K562 (cell line): ENCODE results near the gene SUFU. TPM values are rescaled to one million over a fixed set of nuclear protein-coding genes. Genes with fewer than 3 reads are reported as not detected.

Source experiments
- ATAC-seq: fragments of 200-7000 bp; cut with Tn5 transposase; 3 replicates; pipeline ENCODE4 v1.9.1; 2020; ENCODE audit warnings: moderate library complexity
- BruUV-seq: library from RNA; stranded (reverse); fragments of 400-500 nt; replicated peaks from 2 replicates; lab custom pipeline; 2021; lab: Mats Ljungman, UMichigan
- CTCF ChIA-PET: fragments of 300-600 bp; formaldehyde crosslinking; extraction: SDS; loops from one replicate; lab custom pipeline; 2021; ENCODE audit warnings: low intra/inter-chr PET ratio; lab: Yijun Ruan, JAX
- POLR2A ChIA-PET: fragments of 300-600, 350-650 bp; sonication (Branson Sonifier 250); formaldehyde crosslinking; extraction: SDS; loops from one replicate; lab custom pipeline; 2021; ENCODE audit warnings: antibody characterized with exemption, inconsistent platforms; lab: Yijun Ruan, JAX
- DNase-seq, 4 experiments: peaks; one replicate each; pipeline versions ENCODE4 v3.0.0 to v3.0.0-alpha.2; 2011 to 2018; ENCODE audit warnings: low spot score in 3 of 4, mixed read lengths in 3 of 4; ENCODE audit errors: extremely low read depth in 1 of 4
- FAIRE-seq: peaks from 2 replicates; lab custom pipeline; 2011; peaks lifted over from hg19 to GRCh38; lab: Jason Lieb, UNC
- H2AFZ ChIP-seq: 2 replicates; pipeline ENCODE4 v1.6.0; 2011; ENCODE audit warnings: low read depth, low read length, control low read depth, inconsistent platforms
- H3K27ac ChIP-seq: fragments of 200-600 bp; 3 replicates; pipeline ENCODE4 v1.8.0; 2011; ENCODE audit warnings: low read depth, mild to moderate bottlenecking, control low read depth, inconsistent platforms, low read length, moderate library complexity, mixed read lengths; ENCODE audit errors: extremely low read depth
- H3K27me3 ChIP-seq, 2 experiments: fragments of 300-600 bp in 1 of 2; 2 replicates in 1 of 2; 3 replicates in 1 of 2; pipeline versions ENCODE4 v1.6.0 to v1.8.0; 2011; ENCODE audit warnings: inconsistent platforms in 2 of 2, low read length in 2 of 2, mild to moderate bottlenecking in 1 of 2, mixed read lengths in 1 of 2, moderate library complexity in 1 of 2; ENCODE audit not compliant: control insufficient read depth in 2 of 2, insufficient read depth in 2 of 2
- H3K36me3 ChIP-seq: fragments of 300-600 bp; 3 replicates; pipeline ENCODE4 v1.8.0; 2011; ENCODE audit warnings: mild to moderate bottlenecking, low read length, inconsistent platforms; ENCODE audit not compliant: control insufficient read depth, insufficient read depth
- H3K4me1 ChIP-seq, 2 experiments: fragments of 200-600 bp in 1 of 2; replicated peaks in 1 of 2; 2 replicates in 1 of 2; 3 replicates in 1 of 2; pipeline versions ENCODE4 v1.5.1 to v1.8.0; 2011; ENCODE audit warnings: inconsistent platforms in 2 of 2, low read length in 2 of 2, mild to moderate bottlenecking in 1 of 2, mixed read lengths in 1 of 2, moderate library complexity in 1 of 2; ENCODE audit not compliant: control insufficient read depth in 2 of 2, insufficient read depth in 2 of 2
- H3K4me2 ChIP-seq: 2 replicates; pipeline ENCODE4 v1.6.1; 2011; ENCODE audit warnings: low read length, control low read depth, inconsistent platforms, mixed read lengths; ENCODE audit not compliant: insufficient read depth
- H3K4me3 ChIP-seq: fragments of 200-600 bp; sonication (generic), shearing (Covaris generic); 2 replicates; pipeline ENCODE4 v1.5.1; 2016; ENCODE audit warnings: control low read depth, inconsistent platforms
- H3K79me2 ChIP-seq: fragments of 200-600 bp; 3 replicates; pipeline ENCODE4 v1.8.0; 2011; ENCODE audit warnings: low read length, inconsistent platforms; ENCODE audit not compliant: control insufficient read depth, insufficient read depth
- H3K9ac ChIP-seq, 2 experiments: 2 replicates each; pipeline versions ENCODE4 v1.6.0 to v1.6.1; 2011; ENCODE audit warnings: low read depth in 2 of 2, low read length in 2 of 2, control low read depth in 1 of 2, inconsistent platforms in 1 of 2, mild to moderate bottlenecking in 1 of 2, mixed read lengths in 1 of 2; ENCODE audit not compliant: insufficient read depth in 1 of 2
- H3K9me1 ChIP-seq: one replicate; pipeline ENCODE4 v1.6.0; 2011; ENCODE audit warnings: inconsistent platforms, mild to moderate bottlenecking, low read length, moderate library complexity; ENCODE audit not compliant: control insufficient read depth, insufficient read depth
- H3K9me3 ChIP-seq: replicated peaks from 2 replicates; pipeline ENCODE4 v1.5.1; 2011; ENCODE audit warnings: low read depth, low read length, inconsistent platforms; ENCODE audit not compliant: control insufficient read depth, insufficient read depth
- H4K20me1 ChIP-seq: replicated peaks from 2 replicates; pipeline ENCODE4 v1.6.1; 2011; ENCODE audit warnings: low read length, inconsistent platforms, mixed read lengths; ENCODE audit not compliant: control insufficient read depth, insufficient read depth
- BMI1 ChIP-seq: fragments of 150-350 bp; IDR thresholded peaks from 2 replicates; pipeline ENCODE4 v1.6.1; 2014; ENCODE audit warnings: low read length
- CBFA2T3 ChIP-seq: fragments of 450-650 bp; IDR thresholded peaks from 2 replicates; pipeline ENCODE4 v1.6.1; 2017
- CBX3 ChIP-seq, 2 experiments: IDR thresholded peaks; 1 replicate in 1 of 2; 2 replicates in 1 of 2; pipeline ENCODE4 v1.6.1; 2012; ENCODE audit warnings: inconsistent platforms in 2 of 2, low read length in 2 of 2, borderline replicate concordance in 1 of 2, control low read depth in 1 of 2
- CHCHD3 ChIP-seq: fragments of 250-450 bp; sonication (Bioruptor Pico); IDR thresholded peaks from 2 replicates; pipeline ENCODE4 v2.1.2; 2022; ENCODE audit warnings: mild to moderate bottlenecking
- ELF2 ChIP-seq: fragments of 250-450 bp; sonication (Bioruptor Pico); IDR thresholded peaks from 2 replicates; pipeline ENCODE4 v1.5.0; 2021; ENCODE audit warnings: mild to moderate bottlenecking
- ESRRB ChIP-seq: fragments of 250-450 bp; sonication (Bioruptor Pico); IDR thresholded peaks from 2 replicates; pipeline ENCODE4 v1.5.0; 2020; ENCODE audit warnings: mild to moderate bottlenecking, moderate library complexity, borderline replicate concordance
- FOXA1 ChIP-seq: fragments of 450-650 bp; IDR thresholded peaks from 2 replicates; pipeline ENCODE4 v1.6.1; 2016; ENCODE audit warnings: mild to moderate bottlenecking, borderline replicate concordance
- GTF2E2 ChIP-seq: fragments of 200-800 bp; sonication (Bioruptor generic); IDR thresholded peaks from 2 replicates; pipeline ENCODE4 v1.6.1; 2016; ENCODE audit warnings: missing genetic modification characterization, missing compliant biosample characterization
- HMG20A ChIP-seq: fragments of 450-650 bp; formaldehyde crosslinking; conservative IDR thresholded peaks from 2 replicates; pipeline ENCODE4 v1.4.0; 2020; ENCODE audit warnings: mild to moderate bottlenecking, mixed read lengths
- HNRNPUL1 ChIP-seq: fragments of 200-400 bp; formaldehyde crosslinking; IDR thresholded peaks from 2 replicates; pipeline ENCODE4 v1.6.1; 2017; ENCODE audit warnings: low read length
- KDM2B ChIP-seq: fragments of 250-450 bp; sonication (Bioruptor Pico); IDR thresholded peaks from 2 replicates; pipeline ENCODE4 v1.8.0; 2021; ENCODE audit warnings: mild to moderate bottlenecking, moderate library complexity
- LEF1 ChIP-seq: fragments of 450-650 bp; IDR thresholded peaks from 2 replicates; pipeline ENCODE4 v1.6.1; 2016; ENCODE audit warnings: mild to moderate bottlenecking
- NCOA1 ChIP-seq: fragments of 450-650 bp; IDR thresholded peaks from 2 replicates; pipeline ENCODE4 v1.6.1; 2016; ENCODE audit warnings: low read depth
- NR1H2 ChIP-seq: sonication (generic); formaldehyde crosslinking; IDR thresholded peaks from 2 replicates; pipeline ENCODE4 v1.4.0; 2020; ENCODE audit warnings: mild to moderate bottlenecking, missing genetic modification reagents
- NR2C1 ChIP-seq, 2 experiments: fragments of 450-650 bp; IDR thresholded peaks; 2 replicates each; pipeline ENCODE4 v1.6.1; 2017; ENCODE audit warnings: mild to moderate bottlenecking in 2 of 2, antibody characterized with exemption in 1 of 2, inconsistent platforms in 1 of 2, missing compliant biosample characterization in 1 of 2, missing genetic modification characterization in 1 of 2
- OTX1 ChIP-seq: fragments of 450-650 bp; formaldehyde crosslinking; IDR thresholded peaks from 2 replicates; pipeline ENCODE4 v1.4.0; 2022; ENCODE audit warnings: mild to moderate bottlenecking
- RFX5 ChIP-seq: IDR thresholded peaks from 2 replicates; pipeline ENCODE4 v1.6.1; 2011; ENCODE audit warnings: low read depth, mild to moderate bottlenecking, improper control_type of control experiment, low read length
- SETDB1 ChIP-seq: IDR thresholded peaks from one replicate; pipeline ENCODE4 v1.6.1; 2012; ENCODE audit warnings: low read length, control low read depth, inconsistent platforms
- SMAD4 ChIP-seq: fragments of 250-450 bp; sonication (Bioruptor Pico); conservative IDR thresholded peaks from 2 replicates; pipeline ENCODE4 v1.8.0; 2021; ENCODE audit warnings: inconsistent platforms, mild to moderate bottlenecking, moderate library complexity
- STAT5B ChIP-seq: fragments of 250-450 bp; sonication (Bioruptor Pico); IDR thresholded peaks from 2 replicates; pipeline ENCODE4 v1.8.0; 2021; ENCODE audit warnings: mild to moderate bottlenecking, inconsistent platforms
- ZNF24 ChIP-seq: fragments of 450-650 bp; IDR thresholded peaks from 2 replicates; pipeline ENCODE4 v1.6.1; 2016
- ZNF282 ChIP-seq: sonication (generic); formaldehyde crosslinking; IDR thresholded peaks from 2 replicates; pipeline ENCODE4 v1.8.1; 2023; ENCODE audit warnings: missing genetic modification reagents
- ZNF3 ChIP-seq: fragments of 250-450 bp; sonication (Bioruptor Pico); IDR thresholded peaks from 2 replicates; pipeline ENCODE4 v1.5.0; 2021; ENCODE audit warnings: mild to moderate bottlenecking, moderate library complexity
- WGBS: fragments of 100-300 bp; shearing (Covaris generic); methylation state at CpG from one replicate; pipeline ENCODE4 v1.1.6; 2016; ENCODE audit warnings: low coverage, mixed read lengths; ENCODE audit not compliant: insufficient coverage; ENCODE audit errors: missing lambda C conversion rate; 5-methylcytosine and 5-hydroxymethylcytosine counted together
- in situ Hi-C: fragments of 300-500 bp; cut with MboI; formaldehyde crosslinking; loops from 4 replicates; pipeline ENCODE4 v1.15.0; 2018; ENCODE audit warnings: inconsistent platforms, mixed read lengths
- intact Hi-C: fragments of 100-400 bp; cut with micrococcal nuclease; formaldehyde crosslinking; loops from 2 replicates; pipeline ENCODE4 v1.14.2; 2022
- polyA plus RNA-seq, 8 experiments: library from polyadenylated mRNA; depleted of rRNA in 4 of 8; stranded (reverse) in 5 of 8; unstranded in 3 of 8; fragments of >200 nt; fragmentation: Nextera tagmentation in 2 of 8; fragmentation: Illumina TruSeq in 1 of 8; extraction: Ambion mirVana in 2 of 8; extraction: Trizol in 1 of 8; gene quantifications; 2 replicates each; pipeline versions ENCODE4 v1.2.1 to v1.2.3, GENCODE V29; 2011 to 2014; ENCODE audit warnings: inconsistent platforms in 1 of 8, missing spikeins in 1 of 8
- total RNA-seq, 7 experiments: library from RNA; depleted of rRNA in 6 of 7; stranded (reverse); fragments of >200 nt in 6 of 7; fragmentation: Illumina TruSeq in 2 of 7; extraction: Trizol in 2 of 7; gene quantifications; 2 replicates each; pipeline versions ENCODE4 v1.2.1 to v1.2.3, GENCODE V29; 2011 to 2021; ENCODE audit warnings: low replicate concordance in 1 of 7

SUFU gene
- total and polyA plus RNA-seq, 9 of the 15 experiments (the other 6 are each of a cell fraction or from before 2014, with no cell fraction given), result 0.59 to 6.3 (median 0.82) TPM

GRCh38 chr10:102524746-102525145, 21.0 kb downstream of the SUFU start:
- no peak for TF ChIP-seq OTX1
- TF ChIP-seq CBX3 (IDR thresholded peaks at IDR 0.05; ENCODE audit: borderline replicate concordance in 1 of 2, low read length in 2 of 2), result no peak
- no peak for TF ChIP-seq ZNF282
- no peak for TF ChIP-seq HNRNPUL1
- TF ChIP-seq NR1H2, result no peak
- no peak for TF ChIP-seq ZNF3 (CRISPR knock-in tag)
- TF ChIP-seq CBFA2T3, result no peak
- Histone ChIP-seq H3K9ac (no peak overlapping the region), H3K79me2 (no peaks in the 10 kb centered on the region), H2AFZ (no peak overlapping the region), H3K9me3 (no peaks in the 10 kb centered on the region), H3K36me3 (no peaks in the 10 kb centered on the region; the same call in 2 of the 3 replicates), H3K9me1 (peaks cover 2% of the 10 kb centered on the region), H4K20me1 (no peaks in the 10 kb centered on the region), H3K27me3 (no peaks in the 10 kb centered on the region), H3K4me2 (no peak overlapping the region), H3K4me3 (no peak overlapping the region), H3K27ac (no peak overlapping the region), H3K4me1 (peaks cover 0 to 10% of the 10 kb centered on the region in 2 experiments; a peak in 4 of 5 replicates)
- 91% methylated on average over 4 of the region's 4 CpGs for WGBS
- intact Hi-C loops (no loop called here), in situ Hi-C loops (loop anchor here (25.0 kb wide), 1 partner anchor 687 kb away; the partner anchor contains the start of gene KCNIP2)
- BruUV-seq, result no TSS peak
- ATAC-seq, result no peak
- CTCF ChIA-PET, result no interaction called here
- POLR2A ChIA-PET, result interaction anchor here (0.5 to 1.0 kb wide), 2 partner anchors 22 to 297 kb away, joined by 3 to 4 read pairs; partner anchors contain the start of gene ACTR1A
- FAIRE-seq, result no peak
- DNase-seq, result no peak

DNA sequence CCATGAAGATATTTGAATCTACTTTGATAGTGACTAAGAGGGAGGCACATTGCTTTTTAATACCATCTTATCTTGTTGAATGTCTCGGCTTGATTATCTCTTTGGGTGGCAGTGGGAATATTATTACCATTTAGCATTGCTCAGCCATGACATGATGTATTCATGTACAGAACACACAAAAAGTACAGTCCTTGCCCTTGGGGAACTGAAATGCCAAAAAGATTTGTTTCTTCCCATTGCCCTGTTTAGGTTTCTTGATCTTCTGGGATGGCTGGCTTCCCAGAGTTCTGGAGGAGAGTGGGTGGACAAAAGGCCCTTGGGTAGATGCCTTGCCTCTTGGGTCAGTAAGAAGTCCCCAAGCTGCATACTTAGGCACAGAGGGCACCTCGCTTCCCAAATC, 23.8 kb downstream of the SUFU start:
- POLR2A ChIA-PET, result no interaction called here
- no peak for FAIRE-seq
- WGBS, result 94% methylated on average over 2 of the region's 2 CpGs
- TF ChIP-seq ELF2 (CRISPR knock-in tag) (no peak), HMG20A (CRISPR knock-in tag) (no peak), SETDB1 (no peak), ZNF24 (no peak), LEF1 (no peak), KDM2B (no peak), BMI1 (no peak), RFX5 (no peak), ESRRB (no peak), SMAD4 (CRISPR knock-in tag) (no peak), NR2C1 (IDR thresholded peaks at IDR 0.05) (no peak), NR2C1 (tag; IDR thresholded peaks at IDR 0.05) (no peak), CHCHD3 (no peak), FOXA1 (no peak), NCOA1 (no peak), STAT5B (CRISPR knock-in tag) (no peak), GTF2E2 (tag) (no peak)

More for the DNA sequence above, 23.8 kb downstream of the SUFU start:
- Histone ChIP-seq H3K79me2 (no peaks in the 10 kb centered on the region), H3K27ac (no peak overlapping the region), H3K9me1 (peaks cover 2% of the 10 kb centered on the region), H3K9me3 (no peaks in the 10 kb centered on the region), H3K4me2 (no peak overlapping the region), H3K9ac (no peak overlapping the region), H3K4me3 (no peak overlapping the region), H3K36me3 (no peaks in the 10 kb centered on the region; the same call in 2 of the 3 replicates), H2AFZ (no peak overlapping the region), H4K20me1 (no peaks in the 10 kb centered on the region), H3K27me3 (no peaks in the 10 kb centered on the region), H3K4me1 (peaks cover 0 to 5% of the 10 kb centered on the region in 2 experiments; a peak in 4 of 5 replicates)
- CTCF ChIA-PET, result no interaction called here
- in situ Hi-C loops (no loop called here), intact Hi-C loops (no loop called here)
- no peak for ATAC-seq
- BruUV-seq, result no TSS peak
- no peak for DNase-seq
